ENCODE results near the gene ITPR2. TPM values are rescaled to one million over a fixed set of nuclear protein-coding genes. Genes with fewer than 3 reads are reported as not detected.
A peak's percentile ranks its signal among the peaks of the same experiment; 100 is the strongest.
"Not testable (repeated sequence)": the region's sequence is repeated elsewhere in the genome, so short reads cannot be mapped to it uniquely, and the experiment has no call there.

The ITPR2 gene
- total and polyA plus RNA-seq, 2 donors: 8.8 to 34.0 TPM

GRCh38 chr12:26780656-26781055 is 52.3 kb downstream of the ITPR2 start:
- DNase-seq (ENCODE audit: low read depth in 6 of 9, low spot score in 9 of 9); H3K27me3 ChIP-seq (ENCODE audit: control insufficient read depth in 2 of 2, insufficient read depth in 1 of 2, low read length in 1 of 2); H3K4me1 ChIP-seq (ENCODE audit: control insufficient read depth in 2 of 2, insufficient read depth in 2 of 2, low read length in 2 of 2); H3K27ac ChIP-seq (ENCODE audit: low read depth in 1 of 2, low read length in 1 of 2); H3K4me3 ChIP-seq (ENCODE audit: low read length in 2 of 2): not testable (repeated sequence)
- 97% methylated on average over 2 of the region's 2 CpGs for WGBS
- peaks cover 6 to 19% of the 10 kb centered on the region in 2 donors for H3K9me3 ChIP-seq (ENCODE audit: control insufficient read depth in 2 of 2, insufficient read depth in 1 of 2, low read length in 1 of 2)
- peaks cover 33 to 63% of the 10 kb centered on the region in 2 donors for H3K36me3 ChIP-seq (ENCODE audit: control insufficient read depth in 2 of 2, insufficient read depth in 2 of 2, low read length in 1 of 2)

- H3K27me3 ChIP-seq (ENCODE audit: control insufficient read depth in 2 of 2, insufficient read depth in 1 of 2, low read length in 1 of 2); DNase-seq (ENCODE audit: low read depth in 6 of 9, low spot score in 9 of 9); H3K4me3 ChIP-seq (ENCODE audit: low read length in 2 of 2); H3K4me1 ChIP-seq (ENCODE audit: control insufficient read depth in 2 of 2, insufficient read depth in 2 of 2, low read length in 2 of 2); H3K27ac ChIP-seq (ENCODE audit: low read depth in 1 of 2, low read length in 1 of 2): not testable (repeated sequence)
- WGBS: 95% methylated on average over 5 of the region's 5 CpGs
- Histone ChIP-seq H3K9me3 (ENCODE audit: control insufficient read depth in 2 of 2, insufficient read depth in 1 of 2, low read length in 1 of 2) (peaks cover 6 to 19% of the 10 kb centered on the region in 2 donors), H3K36me3 (ENCODE audit: control insufficient read depth in 2 of 2, insufficient read depth in 2 of 2, low read length in 1 of 2) (peaks cover 33 to 74% of the 10 kb centered on the region in 2 donors)
Observed at GRCh38 chr12:26778173-26778775, 54.7 kb downstream of the ITPR2 start.

- Histone ChIP-seq H3K36me3 (ENCODE audit: control insufficient read depth in 2 of 2, insufficient read depth in 2 of 2, low read length in 1 of 2) (peaks cover 33 to 68% of the 10 kb centered on the region in 2 donors), H3K4me1 (ENCODE audit: control insufficient read depth in 2 of 2, insufficient read depth in 2 of 2, low read length in 2 of 2) (no peaks in the 10 kb centered on the region), H3K4me3 (ENCODE audit: low read length in 2 of 2) (no peak overlapping the region), H3K9me3 (ENCODE audit: control insufficient read depth in 2 of 2, insufficient read depth in 1 of 2, low read length in 1 of 2) (peaks cover 6 to 19% of the 10 kb centered on the region in 2 donors), H3K27me3 (ENCODE audit: control insufficient read depth in 2 of 2, insufficient read depth in 1 of 2, low read length in 1 of 2) (no peaks in the 10 kb centered on the region), H3K27ac (ENCODE audit: low read depth in 1 of 2, low read length in 1 of 2) (no peak overlapping the region)
- no peak for DNase-seq (ENCODE audit: low read depth in 6 of 9, low spot score in 9 of 9)
- WGBS: 83% methylated on average over 3 of the region's 3 CpGs
Observed at GRCh38 chr12:26777236-26777635, 55.8 kb downstream of the ITPR2 start.

GRCh38 chr12:26775991-26776390 is 57.0 kb downstream of the ITPR2 start:
- Histone ChIP-seq H3K9me3 (ENCODE audit: control insufficient read depth in 2 of 2, insufficient read depth in 1 of 2, low read length in 1 of 2) (peaks cover 6 to 19% of the 10 kb centered on the region in 2 donors), H3K36me3 (ENCODE audit: control insufficient read depth in 2 of 2, insufficient read depth in 2 of 2, low read length in 1 of 2) (peaks cover 29 to 64% of the 10 kb centered on the region in 2 donors)
- not testable (repeated sequence) for H3K4me1 ChIP-seq (ENCODE audit: control insufficient read depth in 2 of 2, insufficient read depth in 2 of 2, low read length in 2 of 2); H3K4me3 ChIP-seq (ENCODE audit: low read length in 2 of 2); DNase-seq (ENCODE audit: low read depth in 6 of 9, low spot score in 9 of 9); H3K27me3 ChIP-seq (ENCODE audit: control insufficient read depth in 2 of 2, insufficient read depth in 1 of 2, low read length in 1 of 2); H3K27ac ChIP-seq (ENCODE audit: low read depth in 1 of 2, low read length in 1 of 2)
- 91% methylated on average over 3 of the region's 3 CpGs for WGBS

- no peak for DNase-seq (ENCODE audit: low read depth in 6 of 9, low spot score in 9 of 9)
- H3K9me3 ChIP-seq (ENCODE audit: control insufficient read depth in 2 of 2, insufficient read depth in 1 of 2, low read length in 1 of 2): peaks cover 6 to 12% of the 10 kb centered on the region in 2 donors
- 69% methylated on average over 3 of the region's 3 CpGs for WGBS
- H3K36me3 ChIP-seq (ENCODE audit: control insufficient read depth in 2 of 2, insufficient read depth in 2 of 2, low read length in 1 of 2): peaks cover 5 to 51% of the 10 kb centered on the region in 2 donors
- peak overlapping the region in 1 of 2 donors; percentile 30 for H3K27ac ChIP-seq (ENCODE audit: low read depth in 1 of 2, low read length in 1 of 2)
- no peak overlapping the region for H3K4me3 ChIP-seq (ENCODE audit: low read length in 2 of 2)
- H3K27me3 ChIP-seq (ENCODE audit: control insufficient read depth in 2 of 2, insufficient read depth in 1 of 2, low read length in 1 of 2): no peaks in the 10 kb centered on the region
- peaks cover 14 to 17% of the 10 kb centered on the region in 2 donors for H3K4me1 ChIP-seq (ENCODE audit: control insufficient read depth in 2 of 2, insufficient read depth in 2 of 2, low read length in 2 of 2)
Observed at GRCh38 chr12:26773313-26774104, 59.5 kb downstream of the ITPR2 start.

GRCh38 chr12:26771861-26772260 is 61.1 kb downstream of the ITPR2 start:
- Histone ChIP-seq H3K36me3 (ENCODE audit: control insufficient read depth in 2 of 2, insufficient read depth in 2 of 2, low read length in 1 of 2) (peaks cover 5 to 36% of the 10 kb centered on the region in 2 donors), H3K27ac (ENCODE audit: low read depth in 1 of 2, low read length in 1 of 2) (no peak overlapping the region), H3K4me1 (ENCODE audit: control insufficient read depth in 2 of 2, insufficient read depth in 2 of 2, low read length in 2 of 2) (peaks cover 18 to 27% of the 10 kb centered on the region in 2 donors), H3K9me3 (ENCODE audit: control insufficient read depth in 2 of 2, insufficient read depth in 1 of 2, low read length in 1 of 2) (peaks cover 0 to 2% of the 10 kb centered on the region in 2 donors), H3K4me3 (ENCODE audit: low read length in 2 of 2) (no peak overlapping the region), H3K27me3 (ENCODE audit: control insufficient read depth in 2 of 2, insufficient read depth in 1 of 2, low read length in 1 of 2) (no peaks in the 10 kb centered on the region)
- no peak for DNase-seq (ENCODE audit: low read depth in 6 of 9, low spot score in 9 of 9)
- over 99% methylated on average over 4 of the region's 4 CpGs for WGBS

GRCh38 chr12:26770239-26771070 is 62.5 kb downstream of the ITPR2 start:
- WGBS: 94% methylated on average over 5 of the region's 5 CpGs
- Histone ChIP-seq H3K4me1 (ENCODE audit: control insufficient read depth in 2 of 2, insufficient read depth in 2 of 2, low read length in 2 of 2) (peaks cover 18 to 27% of the 10 kb centered on the region in 2 donors), H3K36me3 (ENCODE audit: control insufficient read depth in 2 of 2, insufficient read depth in 2 of 2, low read length in 1 of 2) (peaks cover 0 to 31% of the 10 kb centered on the region in 2 donors)

GRCh38 chr12:26769611-26770010 is 63.4 kb downstream of the ITPR2 start:
- peak overlapping the region in 1 of 2 donors; percentile 97 for H3K27ac ChIP-seq (ENCODE audit: low read depth in 1 of 2, low read length in 1 of 2)
- WGBS: 83% methylated on average over 3 of the region's 3 CpGs
- H3K27me3 ChIP-seq (ENCODE audit: control insufficient read depth in 2 of 2, insufficient read depth in 1 of 2, low read length in 1 of 2): no peaks in the 10 kb centered on the region
- DNase-seq (ENCODE audit: low read depth in 6 of 9, low spot score in 9 of 9): no peak
- H3K4me3 ChIP-seq (ENCODE audit: low read length in 2 of 2): no peak overlapping the region
- peaks cover 18 to 27% of the 10 kb centered on the region in 2 donors for H3K4me1 ChIP-seq (ENCODE audit: control insufficient read depth in 2 of 2, insufficient read depth in 2 of 2, low read length in 2 of 2)
- peaks cover 0 to 26% of the 10 kb centered on the region in 2 donors for H3K36me3 ChIP-seq (ENCODE audit: control insufficient read depth in 2 of 2, insufficient read depth in 2 of 2, low read length in 1 of 2)
- no peaks in the 10 kb centered on the region for H3K9me3 ChIP-seq (ENCODE audit: control insufficient read depth in 2 of 2, insufficient read depth in 1 of 2, low read length in 1 of 2)

More at GRCh38 chr12:26770239-26771070, 62.5 kb downstream of the ITPR2 start:
- Histone ChIP-seq H3K4me3 (ENCODE audit: low read length in 2 of 2) (no peak overlapping the region), H3K9me3 (ENCODE audit: control insufficient read depth in 2 of 2, insufficient read depth in 1 of 2, low read length in 1 of 2) (no peaks in the 10 kb centered on the region), H3K27me3 (ENCODE audit: control insufficient read depth in 2 of 2, insufficient read depth in 1 of 2, low read length in 1 of 2) (no peaks in the 10 kb centered on the region), H3K27ac (ENCODE audit: low read depth in 1 of 2, low read length in 1 of 2) (peak overlapping the region; percentile 62 to 97)
- DNase-seq (ENCODE audit: low read depth in 6 of 9, low spot score in 9 of 9): peak in 1 of 9 donors; percentile 50

Measured in thymus (tissue), 11 donors.